GM18858 (cell line): ENCODE data around the gene ATF7IP.
"Not testable (repeated sequence)": the region's sequence is repeated elsewhere in the genome, so short reads cannot be mapped to it uniquely, and the experiment has no call there.

Experiments
- ATAC-seq: cut with Tn5 transposase; IDR thresholded peaks from one replicate; pipeline ENCODE4 v1.9.1; 2021; ENCODE audit not compliant: unreplicated experiment

The ATF7IP gene

GRCh38 chr12:14367040-14367661 lies 1.7 kb downstream of the ATF7IP start:
- ATAC-seq, result peak; percentile 31

- ATAC-seq, result no peak
Observed at GRCh38 chr12:14369311-14369710, 3.8 kb downstream of the ATF7IP start.

- ATAC-seq, result no peak
Observed at GRCh38 chr12:14373217-14373616, 7.7 kb downstream of the ATF7IP start.

- ATAC-seq, result no peak
Observed at GRCh38 chr12:14379508-14379907, 14.0 kb downstream of the ATF7IP start.

- ATAC-seq, result peak; percentile 87
Observed at GRCh38 chr12:14384783-14385638, 19.5 kb downstream of the ATF7IP start.

GRCh38 chr12:14387219-14387871 lies 21.9 kb downstream of the ATF7IP start:
- ATAC-seq, result no peak

- no peak for ATAC-seq
Observed at GRCh38 chr12:14390449-14390848, 25.0 kb downstream of the ATF7IP start.

- no peak for ATAC-seq
Observed at GRCh38 chr12:14390870-14391530, 25.5 kb downstream of the ATF7IP start.

- ATAC-seq, result no peak
Observed at GRCh38 chr12:14393751-14394150, 28.3 kb downstream of the ATF7IP start.

GRCh38 chr12:14394317-14395073 lies 29.0 kb downstream of the ATF7IP start:
- peak; percentile 42 for ATAC-seq

GRCh38 chr12:14395074-14395778 lies 29.7 kb downstream of the ATF7IP start:
- ATAC-seq, result peak; percentile 29

- peak; percentile 49 for ATAC-seq
Observed at GRCh38 chr12:14396071-14396470, 30.6 kb downstream of the ATF7IP start.

GRCh38 chr12:14399871-14400270 lies 34.4 kb downstream of the ATF7IP start:
- ATAC-seq, result no peak

- peak; percentile 24 for ATAC-seq
Observed at GRCh38 chr12:14400599-14400998, 35.1 kb downstream of the ATF7IP start.

GRCh38 chr12:14401267-14401666 lies 35.8 kb downstream of the ATF7IP start:
- not testable (repeated sequence) for ATAC-seq

GRCh38 chr12:14402697-14403096 lies 37.2 kb downstream of the ATF7IP start:
- ATAC-seq, result no peak

GRCh38 chr12:14403293-14403692 lies 37.8 kb downstream of the ATF7IP start:
- no peak for ATAC-seq

GRCh38 chr12:14403711-14404196 lies 38.3 kb downstream of the ATF7IP start:
- peak; percentile 40 for ATAC-seq

- not testable (repeated sequence) for ATAC-seq
Observed at GRCh38 chr12:14405407-14405806, 39.9 kb downstream of the ATF7IP start.

- ATAC-seq, result no peak
Observed at GRCh38 chr12:14408208-14408607, 42.7 kb downstream of the ATF7IP start.
